Right atrium auricular region (tissue), 2 donors: ENCODE data around the gene CFP. TPM values are rescaled to one million over a fixed set of nuclear protein-coding genes. Genes with fewer than 3 reads are reported as not detected.
"Not testable (repeated sequence)": the region's sequence is repeated elsewhere in the genome, so short reads cannot be mapped to it uniquely, and the experiment has no call there.

ENCODE experiments used
- DNase-seq: peaks from one replicate; pipeline ENCODE4 v3.0.0-alpha.2; 2019; ENCODE audit warnings: low spot score
- H3K27ac ChIP-seq, 2 donors: fragments of 200-600 bp; sonication (generic); 1 replicate in 1 of 2; 2 replicates in 1 of 2; pipeline ENCODE4 v1.5.1; 2016 to 2019
- H3K27me3 ChIP-seq, 2 donors: fragments of 200-600 bp; sonication (generic); one replicate each; pipeline versions ENCODE4 v1.5.1 to v1.6.0; 2017 to 2019
- H3K36me3 ChIP-seq: fragments of 200-600 bp; sonication (generic); one replicate; pipeline ENCODE4 v1.5.1; 2016
- H3K4me1 ChIP-seq, 2 donors: fragments of 200-600 bp; sonication (generic); one replicate each; pipeline versions ENCODE4 v1.5.1 to v1.6.0; 2017 to 2019
- H3K4me3 ChIP-seq, 2 donors: fragments of 200-600 bp; sonication (generic); 1 replicate in 1 of 2; 2 replicates in 1 of 2; pipeline ENCODE4 v1.5.1; 2017 to 2019; ENCODE audit warnings: mild to moderate bottlenecking in 1 of 2, moderate library complexity in 1 of 2
- H3K9me3 ChIP-seq, 2 donors: fragments of 200-600 bp; sonication (generic); one replicate each; pipeline ENCODE4 v1.5.1; 2019
- CTCF ChIP-seq, 2 donors: fragments of 200-600 bp; sonication (generic); IDR thresholded peaks; one replicate each; pipeline ENCODE4 v1.5.1; 2019; ENCODE audit warnings: antibody characterized with exemption in 2 of 2
- total RNA-seq, 2 donors: library from RNA; depleted of rRNA; stranded (reverse); fragments of >200 nt; gene quantifications; one replicate each; pipeline ENCODE4 v1.1.0, GENCODE V29; 2016

The CFP gene
- total RNA-seq, 2 donors from 2014 or later, result 2.2 to 6.3 TPM

GRCh38 chrX:47610511-47610910, 19.2 kb downstream of the CFP start:
- no peak for DNase-seq
- Histone ChIP-seq H3K4me1 (no peaks in the 10 kb centered on the region), H3K36me3 (no peaks in the 10 kb centered on the region), H3K27me3 (no peaks in the 10 kb centered on the region), H3K9me3 (no peaks in the 10 kb centered on the region), H3K27ac (no peak overlapping the region), H3K4me3 (no peak overlapping the region)
- no peak for TF ChIP-seq CTCF (IDR thresholded peaks at IDR 0.05)

GRCh38 chrX:47608130-47608810, 21.5 kb downstream of the CFP start:
- no peaks in the 10 kb centered on the region for H3K27me3 ChIP-seq
- H3K9me3 ChIP-seq, result no peaks in the 10 kb centered on the region
- no peaks in the 10 kb centered on the region for H3K36me3 ChIP-seq
- no peak overlapping the region for H3K4me3 ChIP-seq
- TF ChIP-seq CTCF (IDR thresholded peaks at IDR 0.05), result no peak
- DNase-seq, result no peak
- no peak overlapping the region for H3K27ac ChIP-seq
- H3K4me1 ChIP-seq, result no peaks in the 10 kb centered on the region

- no peaks in the 10 kb centered on the region for H3K36me3 ChIP-seq
- H3K27ac ChIP-seq, result no peak overlapping the region
- no peaks in the 10 kb centered on the region for H3K27me3 ChIP-seq
These were observed 22.6 kb downstream of the CFP start for GRCh38 chrX:47607091-47607490.

GRCh38 chrX:47605024-47605423, 24.7 kb downstream of the CFP start:
- Histone ChIP-seq H3K27ac (no peak overlapping the region), H3K27me3 (no peaks in the 10 kb centered on the region), H3K9me3 (peaks cover 9 to 10% of the 10 kb centered on the region in 2 donors), H3K4me3 (no peak overlapping the region), H3K36me3 (no peaks in the 10 kb centered on the region), H3K4me1 (no peaks in the 10 kb centered on the region)
- TF ChIP-seq CTCF (IDR thresholded peaks at IDR 0.05), result no peak
- DNase-seq, result no peak

More at GRCh38 chrX:47607091-47607490, 22.6 kb downstream of the CFP start:
- no peak overlapping the region for H3K4me3 ChIP-seq
- no peaks in the 10 kb centered on the region for H3K9me3 ChIP-seq
- TF ChIP-seq CTCF (IDR thresholded peaks at IDR 0.05), result no peak
- DNase-seq, result no peak
- H3K4me1 ChIP-seq, result no peaks in the 10 kb centered on the region

- peaks cover 12 to 24% of the 10 kb centered on the region in 2 donors for H3K9me3 ChIP-seq
- not testable (repeated sequence) for H3K4me3 ChIP-seq, H3K27ac ChIP-seq, DNase-seq, H3K36me3 ChIP-seq, H3K4me1 ChIP-seq, H3K27me3 ChIP-seq
These were observed 26.6 kb downstream of the CFP start for GRCh38 chrX:47603125-47603524.

- H3K9me3 ChIP-seq, result peaks cover 12 to 45% of the 10 kb centered on the region in 2 donors
- H3K27me3 ChIP-seq, result no peaks in the 10 kb centered on the region
- H3K4me3 ChIP-seq, result no peak overlapping the region
- DNase-seq, result no peak
- no peak for TF ChIP-seq CTCF (IDR thresholded peaks at IDR 0.05)
- no peaks in the 10 kb centered on the region for H3K36me3 ChIP-seq
- H3K4me1 ChIP-seq, result no peaks in the 10 kb centered on the region
- no peak overlapping the region for H3K27ac ChIP-seq
These were observed 32.5 kb downstream of the CFP start for GRCh38 chrX:47597222-47597621.
